ENCODE measurements around the gene SVBP.

The SVBP gene

DNA sequence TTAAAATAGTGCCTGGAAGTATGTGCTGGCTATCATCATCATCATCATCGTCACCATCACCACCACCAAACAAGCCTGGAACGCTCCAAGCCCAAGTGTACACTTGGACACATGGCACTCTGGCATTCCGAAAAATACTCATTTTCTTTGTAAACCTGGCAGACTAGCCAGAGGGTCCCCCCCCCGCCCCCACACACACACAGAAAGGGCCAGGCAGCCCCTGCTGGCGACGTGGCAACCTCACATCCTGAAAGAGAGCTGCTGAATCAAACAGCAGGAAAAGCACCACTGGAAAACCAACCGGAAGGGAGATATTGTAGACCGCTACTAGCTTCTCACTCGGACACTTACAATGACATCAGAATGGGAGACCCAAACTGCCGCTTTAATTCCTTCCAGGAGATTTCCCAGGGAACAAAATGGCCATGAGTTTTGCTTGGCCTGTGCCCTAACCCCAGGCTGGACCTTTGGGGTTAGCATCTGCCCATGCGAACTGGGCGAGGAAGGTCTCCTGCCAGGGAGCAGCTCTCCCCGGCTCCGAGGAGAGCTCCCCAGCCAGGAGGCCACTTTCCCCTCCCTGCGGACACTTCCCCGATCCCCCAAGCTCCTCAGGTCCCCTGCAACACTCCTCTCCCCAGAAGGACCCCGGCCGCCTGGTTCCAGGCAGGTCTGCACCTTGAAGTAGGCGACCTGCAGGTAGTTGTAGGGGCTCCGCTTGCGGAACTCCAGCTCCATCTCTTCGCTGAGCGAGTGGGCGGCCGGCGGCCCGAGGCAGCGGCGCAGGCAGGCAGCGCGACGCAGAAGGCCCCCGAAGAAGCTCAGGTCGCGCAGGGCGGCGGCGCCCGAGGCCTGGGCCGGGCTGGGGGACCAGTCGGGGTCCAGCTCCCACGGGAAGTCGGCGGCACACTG, 51.1 kb downstream of the SVBP start (continued):
- TF ChIP-seq ZNF335 (tag by site-specific recombination; conservative IDR thresholded peaks at IDR 0.05) (peak; percentile 89), PRDM1 (tag by site-specific recombination; IDR thresholded peaks at IDR 0.05) (peak; percentile 52; the same call in 1 of the 2 replicates), ZNF629 (tag by site-specific recombination; IDR thresholded peaks at IDR 0.05) (peak; percentile 75), ZNF560 (tag by site-specific recombination; IDR thresholded peaks at IDR 0.05; ENCODE audit: borderline replicate concordance) (no peak), ZNF311 (tag by site-specific recombination; IDR thresholded peaks at IDR 0.05; ENCODE audit: borderline replicate concordance) (no peak), ZNF132 (tag by site-specific recombination; IDR thresholded peaks at IDR 0.05; ENCODE audit: borderline replicate concordance) (no peak), ZNF571 (tag by site-specific recombination; IDR thresholded peaks at IDR 0.05) (no peak), ZNF354C (tag by site-specific recombination; IDR thresholded peaks at IDR 0.05; ENCODE audit: borderline replicate concordance, low read depth) (no peak), ZNF626 (tag by site-specific recombination; IDR thresholded peaks at IDR 0.05) (no peak), ZNF292 (tag by site-specific recombination; IDR thresholded peaks at IDR 0.05; ENCODE audit: borderline replicate concordance, low read depth) (no peak), ZNF138 (tag by site-specific recombination; IDR thresholded peaks at IDR 0.05; ENCODE audit: borderline replicate concordance) (no peak), ZNF302 (tag by site-specific recombination; IDR thresholded peaks at IDR 0.05; ENCODE audit: low read depth) (no peak), ZNF221 (tag by site-specific recombination; IDR thresholded peaks at IDR 0.05; ENCODE audit: borderline replicate concordance) (no peak), ZBTB20 (tag by site-specific recombination; IDR thresholded peaks at IDR 0.05) (peak; percentile 20; the same call in 1 of the 2 replicates), ZNF544 (tag by site-specific recombination; IDR thresholded peaks at IDR 0.05) (no peak), ZNF2 (tag by site-specific recombination; IDR thresholded peaks at IDR 0.05) (peak; percentile 18; the same call in 1 of the 2 replicates)
- TF ChIP-seq, protein P1, sequence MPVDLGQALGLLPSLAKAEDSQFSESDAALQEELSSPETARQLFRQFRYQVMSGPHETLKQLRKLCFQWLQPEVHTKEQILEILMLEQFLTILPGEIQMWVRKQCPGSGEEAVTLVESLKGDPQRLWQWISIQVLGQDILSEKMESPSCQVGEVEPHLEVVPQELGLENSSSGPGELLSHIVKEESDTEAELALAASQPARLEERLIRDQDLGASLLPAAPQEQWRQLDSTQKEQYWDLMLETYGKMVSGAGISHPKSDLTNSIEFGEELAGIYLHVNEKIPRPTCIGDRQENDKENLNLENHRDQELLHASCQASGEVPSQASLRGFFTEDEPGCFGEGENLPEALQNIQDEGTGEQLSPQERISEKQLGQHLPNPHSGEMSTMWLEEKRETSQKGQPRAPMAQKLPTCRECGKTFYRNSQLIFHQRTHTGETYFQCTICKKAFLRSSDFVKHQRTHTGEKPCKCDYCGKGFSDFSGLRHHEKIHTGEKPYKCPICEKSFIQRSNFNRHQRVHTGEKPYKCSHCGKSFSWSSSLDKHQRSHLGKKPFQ (tag by site-specific recombination; IDR thresholded peaks at IDR 0.05) = no peak
- TF ChIP-seq, protein P2, sequence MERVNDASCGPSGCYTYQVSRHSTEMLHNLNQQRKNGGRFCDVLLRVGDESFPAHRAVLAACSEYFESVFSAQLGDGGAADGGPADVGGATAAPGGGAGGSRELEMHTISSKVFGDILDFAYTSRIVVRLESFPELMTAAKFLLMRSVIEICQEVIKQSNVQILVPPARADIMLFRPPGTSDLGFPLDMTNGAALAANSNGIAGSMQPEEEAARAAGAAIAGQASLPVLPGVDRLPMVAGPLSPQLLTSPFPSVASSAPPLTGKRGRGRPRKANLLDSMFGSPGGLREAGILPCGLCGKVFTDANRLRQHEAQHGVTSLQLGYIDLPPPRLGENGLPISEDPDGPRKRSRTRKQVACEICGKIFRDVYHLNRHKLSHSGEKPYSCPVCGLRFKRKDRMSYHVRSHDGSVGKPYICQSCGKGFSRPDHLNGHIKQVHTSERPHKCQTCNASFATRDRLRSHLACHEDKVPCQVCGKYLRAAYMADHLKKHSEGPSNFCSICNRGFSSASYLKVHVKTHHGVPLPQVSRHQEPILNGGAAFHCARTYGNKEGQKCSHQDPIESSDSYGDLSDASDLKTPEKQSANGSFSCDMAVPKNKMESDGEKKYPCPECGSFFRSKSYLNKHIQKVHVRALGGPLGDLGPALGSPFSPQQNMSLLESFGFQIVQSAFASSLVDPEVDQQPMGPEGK (tag by site-specific recombination; IDR thresholded peaks at IDR 0.05) = peak; percentile 93
- TF ChIP-seq, protein P3, sequence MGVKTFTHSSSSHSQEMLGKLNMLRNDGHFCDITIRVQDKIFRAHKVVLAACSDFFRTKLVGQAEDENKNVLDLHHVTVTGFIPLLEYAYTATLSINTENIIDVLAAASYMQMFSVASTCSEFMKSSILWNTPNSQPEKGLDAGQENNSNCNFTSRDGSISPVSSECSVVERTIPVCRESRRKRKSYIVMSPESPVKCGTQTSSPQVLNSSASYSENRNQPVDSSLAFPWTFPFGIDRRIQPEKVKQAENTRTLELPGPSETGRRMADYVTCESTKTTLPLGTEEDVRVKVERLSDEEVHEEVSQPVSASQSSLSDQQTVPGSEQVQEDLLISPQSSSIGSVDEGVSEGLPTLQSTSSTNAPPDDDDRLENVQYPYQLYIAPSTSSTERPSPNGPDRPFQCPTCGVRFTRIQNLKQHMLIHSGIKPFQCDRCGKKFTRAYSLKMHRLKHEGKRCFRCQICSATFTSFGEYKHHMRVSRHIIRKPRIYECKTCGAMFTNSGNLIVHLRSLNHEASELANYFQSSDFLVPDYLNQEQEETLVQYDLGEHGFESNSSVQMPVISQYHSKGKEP (tag by site-specific recombination; IDR thresholded peaks at IDR 0.05) = no peak
- TF ChIP-seq, protein P4, sequence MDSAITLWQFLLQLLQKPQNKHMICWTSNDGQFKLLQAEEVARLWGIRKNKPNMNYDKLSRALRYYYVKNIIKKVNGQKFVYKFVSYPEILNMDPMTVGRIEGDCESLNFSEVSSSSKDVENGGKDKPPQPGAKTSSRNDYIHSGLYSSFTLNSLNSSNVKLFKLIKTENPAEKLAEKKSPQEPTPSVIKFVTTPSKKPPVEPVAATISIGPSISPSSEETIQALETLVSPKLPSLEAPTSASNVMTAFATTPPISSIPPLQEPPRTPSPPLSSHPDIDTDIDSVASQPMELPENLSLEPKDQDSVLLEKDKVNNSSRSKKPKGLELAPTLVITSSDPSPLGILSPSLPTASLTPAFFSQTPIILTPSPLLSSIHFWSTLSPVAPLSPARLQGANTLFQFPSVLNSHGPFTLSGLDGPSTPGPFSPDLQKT (IDR thresholded peaks at IDR 0.05; ENCODE audit: borderline replicate concordance, low read depth, low read length) = no peak
- TF ChIP-seq, protein P5, sequence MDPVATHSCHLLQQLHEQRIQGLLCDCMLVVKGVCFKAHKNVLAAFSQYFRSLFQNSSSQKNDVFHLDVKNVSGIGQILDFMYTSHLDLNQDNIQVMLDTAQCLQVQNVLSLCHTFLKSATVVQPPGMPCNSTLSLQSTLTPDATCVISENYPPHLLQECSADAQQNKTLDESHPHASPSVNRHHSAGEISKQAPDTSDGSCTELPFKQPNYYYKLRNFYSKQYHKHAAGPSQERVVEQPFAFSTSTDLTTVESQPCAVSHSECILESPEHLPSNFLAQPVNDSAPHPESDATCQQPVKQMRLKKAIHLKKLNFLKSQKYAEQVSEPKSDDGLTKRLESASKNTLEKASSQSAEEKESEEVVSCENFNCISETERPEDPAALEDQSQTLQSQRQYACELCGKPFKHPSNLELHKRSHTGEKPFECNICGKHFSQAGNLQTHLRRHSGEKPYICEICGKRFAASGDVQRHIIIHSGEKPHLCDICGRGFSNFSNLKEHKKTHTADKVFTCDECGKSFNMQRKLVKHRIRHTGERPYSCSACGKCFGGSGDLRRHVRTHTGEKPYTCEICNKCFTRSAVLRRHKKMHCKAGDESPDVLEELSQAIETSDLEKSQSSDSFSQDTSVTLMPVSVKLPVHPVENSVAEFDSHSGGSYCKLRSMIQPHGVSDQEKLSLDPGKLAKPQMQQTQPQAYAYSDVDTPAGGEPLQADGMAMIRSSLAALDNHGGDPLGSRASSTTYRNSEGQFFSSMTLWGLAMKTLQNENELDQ (tag by site-specific recombination; IDR thresholded peaks at IDR 0.05; ENCODE audit: low read depth) = no peak
- TF ChIP-seq, protein P6, sequence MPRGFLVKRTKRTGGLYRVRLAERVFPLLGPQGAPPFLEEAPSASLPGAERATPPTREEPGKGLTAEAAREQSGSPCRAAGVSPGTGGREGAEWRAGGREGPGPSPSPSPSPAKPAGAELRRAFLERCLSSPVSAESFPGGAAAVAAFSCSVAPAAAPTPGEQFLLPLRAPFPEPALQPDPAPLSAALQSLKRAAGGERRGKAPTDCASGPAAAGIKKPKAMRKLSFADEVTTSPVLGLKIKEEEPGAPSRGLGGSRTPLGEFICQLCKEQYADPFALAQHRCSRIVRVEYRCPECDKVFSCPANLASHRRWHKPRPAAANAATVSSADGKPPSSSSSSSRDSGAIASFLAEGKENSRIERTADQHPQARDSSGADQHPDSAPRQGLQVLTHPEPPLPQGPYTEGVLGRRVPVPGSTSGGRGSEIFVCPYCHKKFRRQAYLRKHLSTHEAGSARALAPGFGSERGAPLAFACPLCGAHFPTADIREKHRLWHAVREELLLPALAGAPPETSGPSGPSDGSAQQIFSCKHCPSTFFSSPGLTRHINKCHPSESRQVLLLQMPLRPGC (tag by site-specific recombination; IDR thresholded peaks at IDR 0.05) = no peak
- TF ChIP-seq, protein P7, sequence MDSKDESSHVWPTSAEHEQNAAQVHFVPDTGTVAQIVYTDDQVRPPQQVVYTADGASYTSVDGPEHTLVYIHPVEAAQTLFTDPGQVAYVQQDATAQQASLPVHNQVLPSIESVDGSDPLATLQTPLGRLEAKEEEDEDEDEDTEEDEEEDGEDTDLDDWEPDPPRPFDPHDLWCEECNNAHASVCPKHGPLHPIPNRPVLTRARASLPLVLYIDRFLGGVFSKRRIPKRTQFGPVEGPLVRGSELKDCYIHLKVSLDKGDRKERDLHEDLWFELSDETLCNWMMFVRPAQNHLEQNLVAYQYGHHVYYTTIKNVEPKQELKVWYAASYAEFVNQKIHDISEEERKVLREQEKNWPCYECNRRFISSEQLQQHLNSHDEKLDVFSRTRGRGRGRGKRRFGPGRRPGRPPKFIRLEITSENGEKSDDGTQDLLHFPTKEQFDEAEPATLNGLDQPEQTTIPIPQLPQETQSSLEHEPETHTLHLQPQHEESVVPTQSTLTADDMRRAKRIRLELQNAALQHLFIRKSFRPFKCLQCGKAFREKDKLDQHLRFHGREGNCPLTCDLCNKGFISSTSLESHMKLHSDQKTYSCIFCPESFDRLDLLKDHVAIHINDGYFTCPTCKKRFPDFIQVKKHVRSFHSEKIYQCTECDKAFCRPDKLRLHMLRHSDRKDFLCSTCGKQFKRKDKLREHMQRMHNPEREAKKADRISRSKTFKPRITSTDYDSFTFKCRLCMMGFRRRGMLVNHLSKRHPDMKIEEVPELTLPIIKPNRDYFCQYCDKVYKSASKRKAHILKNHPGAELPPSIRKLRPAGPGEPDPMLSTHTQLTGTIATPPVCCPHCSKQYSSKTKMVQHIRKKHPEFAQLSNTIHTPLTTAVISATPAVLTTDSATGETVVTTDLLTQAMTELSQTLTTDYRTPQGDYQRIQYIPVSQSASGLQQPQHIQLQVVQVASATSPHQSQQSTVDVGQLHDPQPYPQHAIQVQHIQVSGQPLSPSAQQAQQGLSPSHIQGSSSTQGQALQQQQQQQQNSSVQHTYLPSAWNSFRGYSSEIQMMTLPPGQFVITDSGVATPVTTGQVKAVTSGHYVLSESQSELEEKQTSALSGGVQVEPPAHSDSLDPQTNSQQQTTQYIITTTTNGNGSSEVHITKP (tag by site-specific recombination; IDR thresholded peaks at IDR 0.05) = no peak; the same call in 1 of the 2 replicates
